Measurements from ENCODE around the gene GBP4. TPM values are rescaled to one million over a fixed set of nuclear protein-coding genes. Genes with fewer than 3 reads are reported as not detected.

The GBP4 gene
- total and polyA plus RNA-seq, 2 of the 4 experiments (the other 2 are of a cell fraction), result not detected

GRCh38 chr1:89176971-89177370 lies 21.8 kb downstream of the GBP4 start:
- H2AK5ac ChIP-seq (ENCODE audit: low read depth, low read length), result no peak overlapping the region
- H2AK9ac ChIP-seq (replicated peaks; ENCODE audit: low read depth, low read length, poor library complexity), result no peak overlapping the region
- H3K14ac ChIP-seq (replicated peaks; ENCODE audit: low read depth, low read length), result no peak overlapping the region
- H2BK15ac ChIP-seq (ENCODE audit: low read depth, low read length), result no peak overlapping the region
- no peak for ATAC-seq (ENCODE audit: low read depth)
- no peaks in the 10 kb centered on the region for H3K27me3 ChIP-seq (ENCODE audit: control insufficient read depth, insufficient read depth, low read length)
- ChIA-PET POLR2A (ENCODE audit: unreplicated experiment) (no interaction called here), CTCF (no interaction called here)
- in situ Hi-C loops (cut with MboI; ENCODE audit: low sequenced_read_pairs) (no loop called here), intact Hi-C loops (cut with micrococcal nuclease) (no loop called here), dilution Hi-C loops (cut with HindIII; ENCODE audit: low sequenced_read_pairs, unreplicated experiment) (no loop called here)
- no CpG with 5 or more reads among the region's 2 CpGs for WGBS, 2 experiments (ENCODE audit: extremely low coverage in 2 of 2, insufficient read length in 1 of 2)
- TF ChIP-seq POLR2A (IDR thresholded peaks at IDR 0.05; ENCODE audit: low read depth, low read length) (no peak), RFX5 (IDR thresholded peaks at IDR 0.05; ENCODE audit: low read depth, low read length) (no peak), USF2 (IDR thresholded peaks at IDR 0.05; ENCODE audit: low read depth, low read length) (no peak), CEBPB (IDR thresholded peaks at IDR 0.05; ENCODE audit: low read depth, low read length) (no peak), CHD1 (IDR thresholded peaks at IDR 0.05; ENCODE audit: low read depth, low read length) (no peak), NFE2L2 (IDR thresholded peaks at IDR 0.05; ENCODE audit: low read depth, low read length) (no peak), RAD21 (IDR thresholded peaks at IDR 0.05; ENCODE audit: low read length) (no peak), CTCF (conservative IDR thresholded peaks at IDR 0.05; ENCODE audit: low read depth, low read length) (no peak), SMC3 (IDR thresholded peaks at IDR 0.05; ENCODE audit: low read depth, low read length) (no peak), RCOR1 (IDR thresholded peaks at IDR 0.05; ENCODE audit: insufficient replicate concordance, low read length) (no peak)
- H2AFZ ChIP-seq (replicated peaks; ENCODE audit: low read length, poor library complexity), result no peak overlapping the region
- H3K4me3 ChIP-seq (ENCODE audit: insufficient read depth, low read depth, low read length), result no peak overlapping the region
- no peaks in the 10 kb centered on the region for H3K9me1 ChIP-seq (ENCODE audit: insufficient read depth, low read length)
- H3K23ac ChIP-seq (ENCODE audit: low read depth, low read length), result no peak overlapping the region
- H4K20me1 ChIP-seq (ENCODE audit: insufficient read depth, low read length), result no peaks in the 10 kb centered on the region
- H4K8ac ChIP-seq (ENCODE audit: low read depth in 2 of 2, low read length in 2 of 2), result no peak overlapping the region
- no peak overlapping the region for H3K27ac ChIP-seq (ENCODE audit: insufficient read depth, low read length)
- H3K4me1 ChIP-seq (ENCODE audit: control insufficient read depth, insufficient read depth, low read length), result no peaks in the 10 kb centered on the region
- H4K5ac ChIP-seq (ENCODE audit: low read depth, low read length), result no peak overlapping the region
- no peak overlapping the region for H3K56ac ChIP-seq (ENCODE audit: extremely low read depth, insufficient read depth, low read length)
- H2BK5ac ChIP-seq (ENCODE audit: low read depth, low read length, poor library complexity, severe bottlenecking), result no peak overlapping the region
- no peak overlapping the region for H3K4me2 ChIP-seq (ENCODE audit: low read depth, low read length)
- BruUV-seq (replicated peaks), result no TSS peak
- H3K4ac ChIP-seq (ENCODE audit: low read depth, low read length), result no peak overlapping the region
- no peak overlapping the region for H2BK20ac ChIP-seq (ENCODE audit: low read depth, low read length)
- H3K9me3 ChIP-seq (ENCODE audit: control insufficient read depth, insufficient read depth, low read length), result no peaks in the 10 kb centered on the region
- no peaks in the 10 kb centered on the region for H3K36me3 ChIP-seq (ENCODE audit: control insufficient read depth, insufficient read depth, low read length)
- no peak overlapping the region for H4K91ac ChIP-seq (ENCODE audit: insufficient read depth, low read depth, low read length)
- no peak overlapping the region for H3K9ac ChIP-seq (ENCODE audit: low read depth, low read length)
- H3K18ac ChIP-seq (ENCODE audit: low read depth, low read length), result no peak overlapping the region
- no peaks in the 10 kb centered on the region for H3K79me1 ChIP-seq (ENCODE audit: low read depth in 1 of 2, low read length in 2 of 2)
- H2BK120ac ChIP-seq (ENCODE audit: low read depth, low read length), result no peak overlapping the region
- no peak for DNase-seq
